ENCODE measurements around the gene MSS51. TPM values are rescaled to one million over a fixed set of nuclear protein-coding genes. Genes with fewer than 3 reads are reported as not detected.

Gene MSS51
- total and polyA plus RNA-seq, 2 donors (not counting 3 experiments of a cell fraction or from before 2014, with no cell fraction given) = 1.8 to 3.5 TPM

- H3K9me3 ChIP-seq (replicated peaks; ENCODE audit: control insufficient read depth, insufficient read depth, low read length) = no peaks in the 10 kb centered on the region
- dilution Hi-C loops (cut with MboI; ENCODE audit: extremely low pct_ligation_motif_present, low sequenced_read_pairs) = no loop called here
- no peak overlapping the region for H3K27ac ChIP-seq (ENCODE audit: insufficient read depth, low read depth, low read length)
- no peaks in the 10 kb centered on the region for H3K9me1 ChIP-seq (replicated peaks; ENCODE audit: control insufficient read depth, extremely low read depth, insufficient read depth, low read length)
- no peak for TF ChIP-seq FOS (IDR thresholded peaks at IDR 0.05; ENCODE audit: borderline replicate concordance, insufficient read depth, low read length)
- no TSS peak for BruUV-seq (replicated peaks)
- intact Hi-C loops (cut with micrococcal nuclease) = no loop called here
- H3K79me2 ChIP-seq (ENCODE audit: control insufficient read depth, insufficient read depth, low read length) = no peaks in the 10 kb centered on the region
- FAIRE-seq (no peak), DNase-seq (ENCODE audit: low read depth, low spot score) (no peak)
- H4K20me1 ChIP-seq (replicated peaks; ENCODE audit: control insufficient read depth, extremely low read depth, insufficient read depth, low read length) = no peaks in the 10 kb centered on the region
- no peaks in the 10 kb centered on the region for H3K4me1 ChIP-seq (ENCODE audit: control insufficient read depth, extremely low read depth, insufficient read depth, low read length)
- H3K4me2 ChIP-seq (ENCODE audit: insufficient read depth, low read length) = no peak overlapping the region
- H3K4me3 ChIP-seq (replicated peaks in 1 of 3; ENCODE audit: insufficient read depth in 1 of 3, low read depth in 1 of 3, low read length in 3 of 3) = no peak overlapping the region
- H3K9ac ChIP-seq (replicated peaks; ENCODE audit: extremely low read depth, insufficient read depth, low read length) = no peak overlapping the region
- ChIA-PET POLR2A (interaction anchor here (0.7 kb wide), 1 partner anchor 1566 kb away, joined by 6 read pairs; no protein-coding TSS in a partner anchor), CTCF (interaction anchor here (0.6 kb wide), 1 partner anchor 8 kb away, joined by 3 read pairs; no protein-coding TSS in a partner anchor)
- H3K27me3 ChIP-seq (ENCODE audit: control insufficient read depth in 2 of 2, insufficient read depth in 2 of 2, low read length in 2 of 2) = no peaks in the 10 kb centered on the region
- peaks cover 8 to 12% of the 10 kb centered on the region in 2 experiments for H3K36me3 ChIP-seq (ENCODE audit: control insufficient read depth in 2 of 2, extremely low read depth in 1 of 2, insufficient read depth in 2 of 2, low read length in 2 of 2)
- no peak overlapping the region for H2AFZ ChIP-seq (ENCODE audit: low read depth, low read length)
These were observed 32.8 kb upstream of the MSS51 start for GRCh38 chr10:73465978-73466726.

DNA sequence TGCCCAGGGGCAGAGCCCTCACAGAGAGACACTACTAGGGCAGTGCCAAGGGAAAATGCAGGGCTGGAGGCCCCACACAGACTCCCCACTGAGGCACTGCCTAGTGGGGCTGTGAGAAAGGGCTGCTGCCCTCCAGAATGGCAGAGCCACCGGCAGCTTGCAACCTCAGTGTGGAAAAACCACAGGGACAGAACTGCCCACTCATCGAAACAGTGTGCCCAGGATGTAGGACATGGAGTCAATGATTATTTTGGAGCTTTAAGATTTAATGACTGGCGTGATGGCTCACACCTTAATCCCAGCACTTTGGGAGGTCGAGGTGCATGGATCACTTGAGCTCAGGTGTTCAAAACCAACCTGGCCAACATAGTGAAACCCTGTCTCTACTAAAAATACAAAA lies 27.5 kb upstream of the MSS51 start:
- dilution Hi-C loops (cut with MboI; ENCODE audit: extremely low pct_ligation_motif_present, low sequenced_read_pairs) = no loop called here

More for the DNA sequence above, 27.5 kb upstream of the MSS51 start:
- no peaks in the 10 kb centered on the region for H3K27me3 ChIP-seq (ENCODE audit: control insufficient read depth in 2 of 2, insufficient read depth in 2 of 2, low read length in 2 of 2)
- no peak overlapping the region for H3K9ac ChIP-seq (replicated peaks; ENCODE audit: extremely low read depth, insufficient read depth, low read length)
- H3K36me3 ChIP-seq (ENCODE audit: control insufficient read depth in 2 of 2, extremely low read depth in 1 of 2, insufficient read depth in 2 of 2, low read length in 2 of 2) = peaks cover 0 to 2% of the 10 kb centered on the region in 2 experiments
- no peak for FAIRE-seq
- CTCF ChIA-PET = no interaction called here
- H3K27ac ChIP-seq (ENCODE audit: insufficient read depth, low read depth, low read length) = no peak overlapping the region
- H4K20me1 ChIP-seq (replicated peaks; ENCODE audit: control insufficient read depth, extremely low read depth, insufficient read depth, low read length) = no peaks in the 10 kb centered on the region
- H3K4me1 ChIP-seq (ENCODE audit: control insufficient read depth, extremely low read depth, insufficient read depth, low read length) = no peaks in the 10 kb centered on the region
- no peaks in the 10 kb centered on the region for H3K9me3 ChIP-seq (replicated peaks; ENCODE audit: control insufficient read depth, insufficient read depth, low read length)
- H3K9me1 ChIP-seq (replicated peaks; ENCODE audit: control insufficient read depth, extremely low read depth, insufficient read depth, low read length) = no peaks in the 10 kb centered on the region
- no peak for DNase-seq (ENCODE audit: low read depth, low spot score)
- no peak overlapping the region for H2AFZ ChIP-seq (ENCODE audit: low read depth, low read length)
- no peaks in the 10 kb centered on the region for H3K79me2 ChIP-seq (ENCODE audit: control insufficient read depth, insufficient read depth, low read length)
- no peak overlapping the region for H3K4me2 ChIP-seq (ENCODE audit: insufficient read depth, low read length)
- intact Hi-C loops (cut with micrococcal nuclease) = no loop called here
- no TSS peak for BruUV-seq (replicated peaks)
- TF ChIP-seq MYC (IDR thresholded peaks at IDR 0.05; ENCODE audit: low read depth, low read length) (no peak), EZH2 (IDR thresholded peaks at IDR 0.05; ENCODE audit: borderline replicate concordance, low read depth, low read length, severe bottlenecking) (no peak), FOS (IDR thresholded peaks at IDR 0.05; ENCODE audit: borderline replicate concordance, insufficient read depth, low read length) (no peak), POLR2A (IDR thresholded peaks at IDR 0.05; ENCODE audit: low read depth, low read length) (no peak), JUN (IDR thresholded peaks at IDR 0.05; ENCODE audit: borderline replicate concordance, insufficient read depth, insufficient read length, low read depth) (no peak), POLR2AphosphoS5 (IDR thresholded peaks at IDR 0.05; ENCODE audit: insufficient read depth, low read depth, low read length) (no peak), GATA2 (IDR thresholded peaks at IDR 0.05; ENCODE audit: insufficient read depth, insufficient read length, low read depth, low read length) (no peak)
- TF ChIP-seq, protein P1, sequence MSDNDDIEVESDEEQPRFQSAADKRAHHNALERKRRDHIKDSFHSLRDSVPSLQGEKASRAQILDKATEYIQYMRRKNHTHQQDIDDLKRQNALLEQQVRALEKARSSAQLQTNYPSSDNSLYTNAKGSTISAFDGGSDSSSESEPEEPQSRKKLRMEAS (IDR thresholded peaks at IDR 0.05; ENCODE audit: insufficient read depth, insufficient read length) = no peak
- TF ChIP-seq, protein P2, sequence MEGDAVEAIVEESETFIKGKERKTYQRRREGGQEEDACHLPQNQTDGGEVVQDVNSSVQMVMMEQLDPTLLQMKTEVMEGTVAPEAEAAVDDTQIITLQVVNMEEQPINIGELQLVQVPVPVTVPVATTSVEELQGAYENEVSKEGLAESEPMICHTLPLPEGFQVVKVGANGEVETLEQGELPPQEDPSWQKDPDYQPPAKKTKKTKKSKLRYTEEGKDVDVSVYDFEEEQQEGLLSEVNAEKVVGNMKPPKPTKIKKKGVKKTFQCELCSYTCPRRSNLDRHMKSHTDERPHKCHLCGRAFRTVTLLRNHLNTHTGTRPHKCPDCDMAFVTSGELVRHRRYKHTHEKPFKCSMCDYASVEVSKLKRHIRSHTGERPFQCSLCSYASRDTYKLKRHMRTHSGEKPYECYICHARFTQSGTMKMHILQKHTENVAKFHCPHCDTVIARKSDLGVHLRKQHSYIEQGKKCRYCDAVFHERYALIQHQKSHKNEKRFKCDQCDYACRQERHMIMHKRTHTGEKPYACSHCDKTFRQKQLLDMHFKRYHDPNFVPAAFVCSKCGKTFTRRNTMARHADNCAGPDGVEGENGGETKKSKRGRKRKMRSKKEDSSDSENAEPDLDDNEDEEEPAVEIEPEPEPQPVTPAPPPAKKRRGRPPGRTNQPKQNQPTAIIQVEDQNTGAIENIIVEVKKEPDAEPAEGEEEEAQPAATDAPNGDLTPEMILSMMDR (IDR thresholded peaks at IDR 0.05; ENCODE audit: extremely low read depth in 1 of 2, insufficient read depth in 1 of 2, low read depth in 1 of 2, low read length in 2 of 2) = no peak
- no peak overlapping the region for H3K4me3 ChIP-seq (replicated peaks in 1 of 3; ENCODE audit: insufficient read depth in 1 of 3, low read depth in 1 of 3, low read length in 3 of 3)
- POLR2A ChIA-PET = interaction anchor here (0.6 kb wide), 1 partner anchor 32 kb away, joined by 3 read pairs; no protein-coding TSS in a partner anchor
